HG03432 (cell line): Measurements from ENCODE around the gene ITPR3.

Source experiments
- ATAC-seq: cut with Tn5 transposase; IDR thresholded peaks from one replicate; pipeline ENCODE4 v1.9.1; 2021; ENCODE audit warnings: mild to moderate bottlenecking, moderate library complexity; ENCODE audit not compliant: unreplicated experiment

Gene ITPR3

GRCh38 chr6:33633462-33634158, 12.5 kb downstream of the ITPR3 start:
- ATAC-seq = peak; percentile 62

- no peak for ATAC-seq
Observed at GRCh38 chr6:33634161-33634727, 13.1 kb downstream of the ITPR3 start.

GRCh38 chr6:33634946-33635345, 13.8 kb downstream of the ITPR3 start:
- ATAC-seq = no peak

GRCh38 chr6:33636655-33637054, 15.5 kb downstream of the ITPR3 start:
- ATAC-seq = no peak

GRCh38 chr6:33638556-33638955, 17.4 kb downstream of the ITPR3 start:
- ATAC-seq = no peak

- ATAC-seq = no peak
Observed at GRCh38 chr6:33639559-33639958, 18.4 kb downstream of the ITPR3 start.

- ATAC-seq = no peak
Observed at GRCh38 chr6:33640361-33640760, 19.2 kb downstream of the ITPR3 start.

- no peak for ATAC-seq
Observed at GRCh38 chr6:33641144-33641543, 20.0 kb downstream of the ITPR3 start.

- no peak for ATAC-seq
Observed at GRCh38 chr6:33641602-33642001, 20.5 kb downstream of the ITPR3 start.

- no peak for ATAC-seq
Observed at GRCh38 chr6:33642897-33643296, 21.8 kb downstream of the ITPR3 start.

- no peak for ATAC-seq
Observed at GRCh38 chr6:33651403-33651802, 30.3 kb downstream of the ITPR3 start.

GRCh38 chr6:33652002-33652401, 30.9 kb downstream of the ITPR3 start:
- no peak for ATAC-seq

- ATAC-seq = no peak
Observed at GRCh38 chr6:33654831-33655554, 33.9 kb downstream of the ITPR3 start.

- ATAC-seq = no peak
Observed at GRCh38 chr6:33656844-33657243, 35.7 kb downstream of the ITPR3 start.

- no peak for ATAC-seq
Observed at GRCh38 chr6:33658982-33659689, 38.0 kb downstream of the ITPR3 start.

- ATAC-seq = no peak
Observed at GRCh38 chr6:33659986-33660385, 38.9 kb downstream of the ITPR3 start.

GRCh38 chr6:33661106-33661838, 40.1 kb downstream of the ITPR3 start:
- no peak for ATAC-seq

- ATAC-seq = no peak
Observed at GRCh38 chr6:33662318-33662717, 41.2 kb downstream of the ITPR3 start.

GRCh38 chr6:33663028-33663427, 41.9 kb downstream of the ITPR3 start:
- no peak for ATAC-seq

- ATAC-seq = no peak
Observed at GRCh38 chr6:33663727-33664449, 42.8 kb downstream of the ITPR3 start.
